NCI-H345 treated with DMSO at 0.1 percent for 48 hours (cell line): ENCODE measurements around the gene IL9R.
"Not testable (repeated sequence)": the region's sequence is repeated elsewhere in the genome, so short reads cannot be mapped to it uniquely, and the experiment has no call there.

Experiments
- DNase-seq: peaks from one replicate; lab custom pipeline; 2025; ENCODE audit not compliant: unreplicated experiment; lab: John Stamatoyannopoulos, UW

IL9R gene

GRCh38 chrX:155997436-155997835 lies at the start of gene IL9R:
Gene IL9R, plus strand, starts transcription at chrX:155997696. Its CDS starts 64 bp downstream, at chrX:155997760.
- no peak for DNase-seq

GRCh38 chrX:155949098-155949497 lies 48.4 kb upstream of the IL9R start:
- DNase-seq, result no peak

GRCh38 chrX:155951237-155951789 lies 46.2 kb upstream of the IL9R start:
- no peak for DNase-seq

GRCh38 chrX:155953055-155953454 lies 44.4 kb upstream of the IL9R start:
- no peak for DNase-seq

- DNase-seq, result no peak
Measured at GRCh38 chrX:155954793-155955192, 42.7 kb upstream of the IL9R start.

GRCh38 chrX:155956099-155956498 lies 41.4 kb upstream of the IL9R start:
- DNase-seq, result no peak

GRCh38 chrX:155956649-155957048 lies 40.8 kb upstream of the IL9R start:
- no peak for DNase-seq

- no peak for DNase-seq
Measured at GRCh38 chrX:155957843-155958242, 39.7 kb upstream of the IL9R start.

- no peak for DNase-seq
Measured at GRCh38 chrX:155959018-155959587, 38.4 kb upstream of the IL9R start.

- no peak for DNase-seq
Measured at GRCh38 chrX:155962906-155963305, 34.6 kb upstream of the IL9R start.

GRCh38 chrX:155966876-155967275 lies 30.6 kb upstream of the IL9R start:
- peak; percentile 3 for DNase-seq

- DNase-seq, result no peak
Measured at GRCh38 chrX:155967653-155968325, 29.7 kb upstream of the IL9R start.

GRCh38 chrX:155968326-155968661 lies 29.2 kb upstream of the IL9R start:
- no peak for DNase-seq

GRCh38 chrX:155968791-155969190 lies 28.7 kb upstream of the IL9R start:
- no peak for DNase-seq

- DNase-seq, result not testable (repeated sequence)
Measured at GRCh38 chrX:155971658-155972057, 25.8 kb upstream of the IL9R start.

- not testable (repeated sequence) for DNase-seq
Measured at GRCh38 chrX:155972241-155972640, 25.3 kb upstream of the IL9R start.

GRCh38 chrX:155983326-155983725 lies 14.2 kb upstream of the IL9R start:
- no peak for DNase-seq

- no peak for DNase-seq
Measured at GRCh38 chrX:155985208-155985607, 12.3 kb upstream of the IL9R start.

GRCh38 chrX:155986995-155987394 lies 10.5 kb upstream of the IL9R start:
- not testable (repeated sequence) for DNase-seq

GRCh38 chrX:155988859-155989258 lies 8.6 kb upstream of the IL9R start:
- DNase-seq, result no peak

GRCh38 chrX:155993421-155993820 lies 4.1 kb upstream of the IL9R start:
- no peak for DNase-seq

- DNase-seq, result no peak
Measured at GRCh38 chrX:155995321-155995875, 2.1 kb upstream of the IL9R start.
